IMR-90 (cell line): ENCODE data around the gene INHBC. TPM values are rescaled to one million over a fixed set of nuclear protein-coding genes. Genes with fewer than 3 reads are reported as not detected.
A peak's percentile ranks its signal among the peaks of the same experiment; 100 is the strongest.

Experiments used
- ATAC-seq: fragments of 200-7000 bp; cut with Tn5 transposase; 2 replicates; pipeline ENCODE4 v1.9.1; 2020; ENCODE audit warnings: low read depth, mild to moderate bottlenecking, moderate library complexity
- BruUV-seq: library from RNA; stranded (reverse); fragments of 400-500 nt; replicated peaks from 2 replicates; lab custom pipeline; 2021; lab: Mats Ljungman, UMichigan
- CTCF ChIA-PET: fragments of 300-600 bp; formaldehyde crosslinking; extraction: SDS; loops from one replicate; lab custom pipeline; 2021; ENCODE audit warnings: antibody characterized with exemption; lab: Yijun Ruan, JAX
- POLR2A ChIA-PET: fragments of 300-600 bp; sonication (Branson Sonifier 250); formaldehyde crosslinking; loops from one replicate; lab custom pipeline; 2022; ENCODE audit warnings: antibody characterized with exemption; ENCODE audit not compliant: unreplicated experiment; lab: Charles Lee
- DNase-seq: peaks from one replicate; pipeline ENCODE4 v3.0.0; 2013
- H2AFZ ChIP-seq: replicated peaks from 2 replicates; pipeline ENCODE3; 2013; ENCODE audit warnings: low read length, mild to moderate bottlenecking; ENCODE audit not compliant: poor library complexity
- H2AK5ac ChIP-seq: 2 replicates; pipeline ENCODE4 v1.6.1; 2013; ENCODE audit warnings: low read depth, low read length, inconsistent platforms
- H2AK9ac ChIP-seq: replicated peaks from 2 replicates; pipeline ENCODE3; 2013; ENCODE audit warnings: mild to moderate bottlenecking, low read depth, low read length, moderate library complexity; ENCODE audit not compliant: poor library complexity
- H2BK120ac ChIP-seq: 2 replicates; pipeline ENCODE4 v1.6.1; 2013; ENCODE audit warnings: low read depth, low read length, inconsistent platforms
- H2BK15ac ChIP-seq: 3 replicates; pipeline ENCODE4 v1.6.1; 2013; ENCODE audit warnings: low read depth, low read length, inconsistent platforms
- H2BK20ac ChIP-seq: 2 replicates; pipeline ENCODE4 v1.6.1; 2013; ENCODE audit warnings: low read depth, mild to moderate bottlenecking, inconsistent platforms, low read length, moderate library complexity
- H2BK5ac ChIP-seq: 2 replicates; pipeline ENCODE4 v1.6.1; 2013; ENCODE audit warnings: mild to moderate bottlenecking, low read depth, low read length, inconsistent platforms; ENCODE audit not compliant: poor library complexity, severe bottlenecking
- H3K14ac ChIP-seq: replicated peaks from 2 replicates; pipeline ENCODE4 v1.6.1; 2013; ENCODE audit warnings: low read depth, low read length, inconsistent platforms
- H3K18ac ChIP-seq: 2 replicates; pipeline ENCODE4 v1.6.1; 2013; ENCODE audit warnings: low read depth, low read length, control low read depth
- H3K23ac ChIP-seq: 2 replicates; pipeline ENCODE4 v1.6.1; 2013; ENCODE audit warnings: low read depth, low read length, inconsistent platforms
- H3K27ac ChIP-seq: 2 replicates; pipeline ENCODE4 v1.5.1; 2013; ENCODE audit warnings: mild to moderate bottlenecking, control low read depth, low read length; ENCODE audit not compliant: insufficient read depth
- H3K27me3 ChIP-seq: 2 replicates; pipeline ENCODE4 v1.6.1; 2013; ENCODE audit warnings: low read length; ENCODE audit not compliant: control insufficient read depth, insufficient read depth
- H3K36me3 ChIP-seq: 2 replicates; pipeline ENCODE4 v1.6.1; 2013; ENCODE audit warnings: low read length, mixed read lengths; ENCODE audit not compliant: control insufficient read depth, insufficient read depth
- H3K4ac ChIP-seq: 2 replicates; pipeline ENCODE4 v1.6.1; 2013; ENCODE audit warnings: low read depth, low read length, inconsistent platforms
- H3K4me1 ChIP-seq: 2 replicates; pipeline ENCODE4 v1.6.1; 2013; ENCODE audit warnings: low read length, mixed read lengths; ENCODE audit not compliant: control insufficient read depth, insufficient read depth
- H3K4me2 ChIP-seq: 2 replicates; pipeline ENCODE4 v1.6.1; 2013; ENCODE audit warnings: low read depth, mild to moderate bottlenecking, control low read depth, low read length, moderate library complexity
- H3K4me3 ChIP-seq: 2 replicates; pipeline ENCODE4 v1.5.1; 2013; ENCODE audit warnings: low read depth, mild to moderate bottlenecking, control low read depth, low read length, moderate library complexity; ENCODE audit not compliant: insufficient read depth
- H3K56ac ChIP-seq: 2 replicates; pipeline ENCODE4 v1.6.1; 2013; ENCODE audit warnings: low read length, inconsistent platforms; ENCODE audit not compliant: insufficient read depth; ENCODE audit errors: extremely low read depth
- H3K79me1 ChIP-seq, 2 experiments: 2 replicates each; pipeline ENCODE4 v1.6.1; 2013; ENCODE audit warnings: low read length in 2 of 2, inconsistent platforms in 1 of 2, low read depth in 1 of 2
- H3K9ac ChIP-seq: 2 replicates; pipeline ENCODE4 v1.6.1; 2013; ENCODE audit warnings: low read depth, low read length, control low read depth
- H3K9me1 ChIP-seq: 2 replicates; pipeline ENCODE4 v1.6.1; 2013; ENCODE audit warnings: low read length, inconsistent platforms; ENCODE audit not compliant: insufficient read depth
- H3K9me3 ChIP-seq: 2 replicates; pipeline ENCODE4 v1.6.1; 2013; ENCODE audit warnings: low read length; ENCODE audit not compliant: control insufficient read depth, insufficient read depth
- H4K20me1 ChIP-seq: 2 replicates; pipeline ENCODE4 v1.6.1; 2013; ENCODE audit warnings: low read length, inconsistent platforms; ENCODE audit not compliant: insufficient read depth
- H4K5ac ChIP-seq: 2 replicates; pipeline ENCODE4 v1.6.1; 2013; ENCODE audit warnings: mild to moderate bottlenecking, low read depth, low read length, control low read depth
- H4K8ac ChIP-seq, 2 experiments: 2 replicates each; pipeline ENCODE4 v1.6.1; 2013; ENCODE audit warnings: low read depth in 2 of 2, low read length in 2 of 2, control low read depth in 1 of 2, inconsistent platforms in 1 of 2
- H4K91ac ChIP-seq: 2 replicates; pipeline ENCODE4 v1.6.1; 2013; ENCODE audit warnings: low read depth, low read length, inconsistent platforms; ENCODE audit not compliant: insufficient read depth
- BHLHE40 ChIP-seq: fragments of 150-350 bp; IDR thresholded peaks from 2 replicates; pipeline ENCODE4 v1.6.1; 2016; ENCODE audit warnings: mild to moderate bottlenecking, low read depth, low read length
- CEBPB ChIP-seq: IDR thresholded peaks from 2 replicates; pipeline ENCODE4 v1.6.1; 2012; ENCODE audit warnings: low read depth, low read length, improper control_type of control experiment
- CHD1 ChIP-seq: IDR thresholded peaks from 2 replicates; pipeline ENCODE4 v1.6.1; 2012; ENCODE audit warnings: low read depth, low read length, improper control_type of control experiment
- ELK1 ChIP-seq: fragments of 150-350 bp; IDR thresholded peaks from 2 replicates; pipeline ENCODE4 v1.6.1; 2016; ENCODE audit warnings: low read depth, mild to moderate bottlenecking, low read length, moderate library complexity, borderline replicate concordance
- FOS ChIP-seq: fragments of 150-350 bp; IDR thresholded peaks from 2 replicates; pipeline ENCODE4 v1.6.1; 2016; ENCODE audit warnings: low read depth, low read length
- MAFK ChIP-seq: IDR thresholded peaks from 2 replicates; pipeline ENCODE4 v1.6.1; 2012; ENCODE audit warnings: low read depth, low read length, improper control_type of control experiment
- MAZ ChIP-seq: IDR thresholded peaks from 2 replicates; pipeline ENCODE4 v1.6.1; 2012; ENCODE audit warnings: low read depth, mild to moderate bottlenecking, low read length, improper control_type of control experiment, moderate library complexity, borderline replicate concordance
- MXI1 ChIP-seq: IDR thresholded peaks from 2 replicates; pipeline ENCODE4 v1.6.1; 2012; ENCODE audit warnings: low read depth, mild to moderate bottlenecking, low read length, moderate library complexity, borderline replicate concordance
- NFE2L2 ChIP-seq: fragments of 150-350 bp; IDR thresholded peaks from 2 replicates; pipeline ENCODE4 v1.6.1; 2016; ENCODE audit warnings: low read depth, mild to moderate bottlenecking, low read length
- RAD21 ChIP-seq: IDR thresholded peaks from 2 replicates; pipeline ENCODE4 v1.6.1; 2012; ENCODE audit warnings: low read length, improper control_type of control experiment
- RCOR1 ChIP-seq: IDR thresholded peaks from 2 replicates; pipeline ENCODE4 v1.6.1; 2012; ENCODE audit warnings: mild to moderate bottlenecking, low read length, improper control_type of control experiment; ENCODE audit not compliant: insufficient replicate concordance
- RFX5 ChIP-seq: IDR thresholded peaks from 2 replicates; pipeline ENCODE4 v1.8.0; 2012; ENCODE audit warnings: low read depth, mild to moderate bottlenecking, low read length, moderate library complexity
- USF2 ChIP-seq: fragments of 150-350 bp; IDR thresholded peaks from 2 replicates; pipeline ENCODE4 v1.6.1; 2017; ENCODE audit warnings: mild to moderate bottlenecking, antibody characterized with exemption, low read length, low read depth
- dilution Hi-C: fragments of 300-500 bp; cut with HindIII; formaldehyde crosslinking; loops from one replicate; pipeline ENCODE4 v1.14.3; 2018; ENCODE audit warnings: low sequenced_read_pairs; ENCODE audit not compliant: unreplicated experiment
- in situ Hi-C: fragments of 300-500 bp; cut with MboI; formaldehyde crosslinking; loops from 3 replicates; pipeline ENCODE4 v1.14.3; 2019; ENCODE audit warnings: low sequenced_read_pairs, inconsistent platforms, mixed read lengths
- intact Hi-C: fragments of 100-400 bp; cut with micrococcal nuclease; formaldehyde crosslinking; loops from 2 replicates; pipeline ENCODE4 v1.10.0; 2022
- polyA plus RNA-seq, 3 experiments: library from polyadenylated mRNA; depleted of rRNA; stranded (reverse); fragments of >200 nt; gene quantifications; 2 replicates each; pipeline ENCODE4 v1.2.3, GENCODE V29; 2012; ENCODE audit warnings: low replicate concordance in 1 of 3
- total RNA-seq: library from RNA; depleted of rRNA; stranded (reverse); fragments of >200 nt; gene quantifications from 2 replicates; pipeline ENCODE4 v1.2.3, GENCODE V29; 2012

Gene INHBC
- total and polyA plus RNA-seq, 2 of the 4 experiments (the other 2 are of a cell fraction), result 0.09 TPM; not detected in 1

GRCh38 chr12:57496822-57497221 is 62.2 kb downstream of the INHBC start:
- TF ChIP-seq BHLHE40, result no peak
- no peak for TF ChIP-seq CHD1
- TF ChIP-seq MAZ, result no peak
- TF ChIP-seq MAFK, result no peak
- no peak for TF ChIP-seq NFE2L2
- no peak for TF ChIP-seq FOS
- TF ChIP-seq MXI1, result no peak
- no peak for TF ChIP-seq RCOR1
- no peak for TF ChIP-seq RFX5
- no peak for TF ChIP-seq RAD21
- no peak for TF ChIP-seq ELK1
- TF ChIP-seq USF2, result no peak
- TF ChIP-seq CEBPB, result no peak
- Histone ChIP-seq H2AK5ac (no peak overlapping the region), H3K4ac (no peak overlapping the region), H3K18ac (no peak overlapping the region), H3K4me1 (no peaks in the 10 kb centered on the region), H3K56ac (no peak overlapping the region), H2BK15ac (no peak overlapping the region), H3K36me3 (peaks cover 45% of the 10 kb centered on the region), H3K23ac (no peak overlapping the region), H2AK9ac (no peak overlapping the region), H3K79me1 (peaks cover 43 to 47% of the 10 kb centered on the region in 2 experiments), H3K4me2 (no peak overlapping the region), H2BK5ac (no peak overlapping the region), H2BK120ac (no peak overlapping the region), H2BK20ac (no peak overlapping the region), H4K5ac (no peak overlapping the region), H3K9ac (no peak overlapping the region), H3K4me3 (no peak overlapping the region), H3K9me3 (no peaks in the 10 kb centered on the region), H3K27ac (no peak overlapping the region), H3K27me3 (no peaks in the 10 kb centered on the region), H3K9me1 (peaks cover 14% of the 10 kb centered on the region), H3K14ac (no peak overlapping the region), H4K8ac (peak overlapping the region in 1 of 2 experiments; percentile 55; a peak in 1 of 4 replicates), H4K91ac (no peak overlapping the region), H2AFZ (no peak overlapping the region), H4K20me1 (peaks cover 28% of the 10 kb centered on the region; the same call in 1 of the 2 replicates)
- ChIA-PET POLR2A (no interaction called here), CTCF (no interaction called here)
- dilution Hi-C loops, result no loop called here
- DNase-seq (no peak), ATAC-seq (no peak)
- intact Hi-C loops, result no loop called here
- BruUV-seq, result no TSS peak
- in situ Hi-C loops, result no loop called here
